ENCODE results near the gene WNT7B. TPM values are rescaled to one million over a fixed set of nuclear protein-coding genes. Genes with fewer than 3 reads are reported as not detected.

WNT7B gene
- total RNA-seq, 2 donors from 2014 or later = 0.19 TPM; not detected in 1

GRCh38 chr22:45974498-45974897, 2.5 kb downstream of the WNT7B start:
- Histone ChIP-seq H3K27ac (no peak overlapping the region), H3K27me3 (peaks cover 39 to 62% of the 10 kb centered on the region in 2 donors), H3K9me3 (no peaks in the 10 kb centered on the region), H3K4me3 (no peak overlapping the region), H3K36me3 (no peaks in the 10 kb centered on the region), H3K4me1 (peaks cover 3 to 55% of the 10 kb centered on the region in 2 donors)
- TF ChIP-seq CTCF (IDR thresholded peaks at IDR 0.05) = no peak
- DNase-seq (ENCODE audit: low spot score) = no peak

- H3K4me1 ChIP-seq = peaks cover 0 to 41% of the 10 kb centered on the region in 2 donors
- no peak overlapping the region for H3K4me3 ChIP-seq
- no peaks in the 10 kb centered on the region for H3K9me3 ChIP-seq
- H3K27me3 ChIP-seq = peaks cover 35 to 55% of the 10 kb centered on the region in 2 donors
- DNase-seq (ENCODE audit: low spot score) = no peak
- no peaks in the 10 kb centered on the region for H3K36me3 ChIP-seq
- no peak overlapping the region for H3K27ac ChIP-seq
- no peak for TF ChIP-seq CTCF (IDR thresholded peaks at IDR 0.05)
Measured at GRCh38 chr22:45972889-45973253, 4.1 kb downstream of the WNT7B start.

- no peak for DNase-seq (ENCODE audit: low spot score)
- TF ChIP-seq CTCF (IDR thresholded peaks at IDR 0.05) = no peak
- Histone ChIP-seq H3K27me3 (peaks cover 30 to 49% of the 10 kb centered on the region in 2 donors), H3K4me1 (peaks cover 0 to 35% of the 10 kb centered on the region in 2 donors), H3K36me3 (no peaks in the 10 kb centered on the region), H3K27ac (no peak overlapping the region), H3K9me3 (no peaks in the 10 kb centered on the region), H3K4me3 (peak overlapping the region in 1 of 2 donors; percentile 30)
Measured at GRCh38 chr22:45972091-45972888, 4.7 kb downstream of the WNT7B start.

- H3K9me3 ChIP-seq = no peaks in the 10 kb centered on the region
- H3K4me3 ChIP-seq = peak overlapping the region in 1 of 2 donors; percentile 30
- H3K36me3 ChIP-seq = no peaks in the 10 kb centered on the region
- no peak for DNase-seq (ENCODE audit: low spot score)
- H3K4me1 ChIP-seq = peaks cover 0 to 30% of the 10 kb centered on the region in 2 donors
- no peak for TF ChIP-seq CTCF (IDR thresholded peaks at IDR 0.05)
- peaks cover 30 to 44% of the 10 kb centered on the region in 2 donors for H3K27me3 ChIP-seq
- no peak overlapping the region for H3K27ac ChIP-seq
Measured at GRCh38 chr22:45971408-45972028, 5.4 kb downstream of the WNT7B start.

- Histone ChIP-seq H3K4me1 (peaks cover 0 to 26% of the 10 kb centered on the region in 2 donors), H3K27ac (no peak overlapping the region), H3K9me3 (no peaks in the 10 kb centered on the region), H3K4me3 (peak overlapping the region in 1 of 2 donors; percentile 30), H3K27me3 (peaks cover 28 to 44% of the 10 kb centered on the region in 2 donors), H3K36me3 (no peaks in the 10 kb centered on the region)
- TF ChIP-seq CTCF (IDR thresholded peaks at IDR 0.05) = no peak
- no peak for DNase-seq (ENCODE audit: low spot score)
Measured at GRCh38 chr22:45970705-45971407, 6.1 kb downstream of the WNT7B start.
